Activated T-helper 17 cell treated with anti-CD3 and anti-CD28 coated beads, Interleukin-2, amount 50 U/mL, for 72 hours (primary cell): ENCODE results near the gene B3GAT3. TPM values are rescaled to one million over a fixed set of nuclear protein-coding genes. Genes with fewer than 3 reads are reported as not detected.

Experiments
- ATAC-seq: fragments of 150-1000 bp; cut with Tn5 transposase; replicated peaks from 2 replicates; pipeline ENCODE4 v1.10.0; 2021; ENCODE audit warnings: mild to moderate bottlenecking, moderate library complexity
- H3K27ac Mint-ChIP-seq: one replicate; pipeline ENCODE4 v1.8.0; 2022; ENCODE audit warnings: mixed read lengths
- H3K27me3 Mint-ChIP-seq: one replicate; pipeline ENCODE4 v1.8.0; 2022; ENCODE audit warnings: mixed read lengths
- H3K36me3 Mint-ChIP-seq: one replicate; pipeline ENCODE4 v1.8.0; 2022; ENCODE audit warnings: low read depth, mild to moderate bottlenecking, mixed read lengths
- H3K4me1 Mint-ChIP-seq: one replicate; pipeline ENCODE4 v1.8.0; 2022; ENCODE audit warnings: mixed read lengths
- H3K4me3 Mint-ChIP-seq: one replicate; pipeline ENCODE4 v1.8.0; 2022; ENCODE audit warnings: mild to moderate bottlenecking, mixed read lengths
- H3K9me3 Mint-ChIP-seq: one replicate; pipeline ENCODE4 v1.8.0; 2022; ENCODE audit warnings: mixed read lengths
- total RNA-seq, 2 donors: library from RNA; stranded (reverse); gene quantifications; one replicate each; pipeline ENCODE4 v1.2.3, GENCODE V29; 2022

Gene B3GAT3
- total RNA-seq, 2 donors from 2014 or later = 60.5 to 71.9 TPM

DNA sequence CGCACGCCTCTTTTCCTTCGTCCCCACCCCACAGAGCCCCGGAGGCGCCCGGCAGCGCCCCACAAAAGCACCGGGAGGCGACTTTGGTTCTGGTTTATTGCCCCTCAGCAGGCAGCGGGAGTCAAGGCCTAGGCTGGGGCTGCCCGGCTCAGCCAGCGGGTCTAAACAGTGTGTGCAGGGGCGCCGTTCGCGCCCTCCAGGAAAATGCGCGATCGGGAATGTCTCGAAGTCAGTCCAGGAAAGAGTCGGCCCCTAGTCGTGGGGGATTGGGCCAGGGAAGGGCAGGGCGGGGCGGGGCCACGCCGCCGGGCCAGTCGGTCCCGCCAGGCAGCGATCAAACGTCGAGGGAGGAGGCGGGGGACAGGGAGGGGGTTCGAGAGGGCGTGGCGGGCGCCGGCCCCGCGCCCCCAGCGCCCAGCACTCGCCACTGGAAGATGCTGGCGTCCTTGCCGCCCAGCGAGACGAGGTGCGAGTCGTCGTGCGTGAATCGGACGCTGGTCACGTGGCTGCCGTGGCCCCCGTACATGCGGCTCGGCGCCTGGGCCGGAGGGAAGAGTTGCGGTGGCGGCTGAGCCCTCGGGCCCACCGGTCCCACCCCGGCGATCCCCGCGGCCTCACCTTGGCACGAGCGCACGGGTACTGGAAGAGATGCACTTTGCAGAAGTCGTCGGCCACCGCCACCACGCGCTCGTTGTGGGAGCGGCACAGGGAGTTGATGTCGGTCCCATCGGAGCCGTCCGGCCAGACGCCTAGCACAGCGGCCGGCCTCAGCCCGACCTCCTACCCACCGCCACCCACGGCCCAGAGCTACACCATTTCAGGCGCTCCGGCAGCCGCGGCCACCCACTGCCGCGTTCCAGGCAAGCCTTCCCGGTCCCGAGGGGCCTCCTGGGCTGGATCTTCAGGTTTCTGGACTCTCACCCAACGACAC, 19.4 kb downstream of the B3GAT3 start:
- H3K4me3 Mint-ChIP-seq = peak overlapping the region; percentile 90
- peaks cover 33% of the 10 kb centered on the region for H3K4me1 Mint-ChIP-seq
- no peaks in the 10 kb centered on the region for H3K27me3 Mint-ChIP-seq
- peaks cover 91% of the 10 kb centered on the region for H3K36me3 Mint-ChIP-seq
- ATAC-seq = no peak
- H3K9me3 Mint-ChIP-seq = no peaks in the 10 kb centered on the region
- H3K27ac Mint-ChIP-seq = peak overlapping the region; percentile 86

DNA sequence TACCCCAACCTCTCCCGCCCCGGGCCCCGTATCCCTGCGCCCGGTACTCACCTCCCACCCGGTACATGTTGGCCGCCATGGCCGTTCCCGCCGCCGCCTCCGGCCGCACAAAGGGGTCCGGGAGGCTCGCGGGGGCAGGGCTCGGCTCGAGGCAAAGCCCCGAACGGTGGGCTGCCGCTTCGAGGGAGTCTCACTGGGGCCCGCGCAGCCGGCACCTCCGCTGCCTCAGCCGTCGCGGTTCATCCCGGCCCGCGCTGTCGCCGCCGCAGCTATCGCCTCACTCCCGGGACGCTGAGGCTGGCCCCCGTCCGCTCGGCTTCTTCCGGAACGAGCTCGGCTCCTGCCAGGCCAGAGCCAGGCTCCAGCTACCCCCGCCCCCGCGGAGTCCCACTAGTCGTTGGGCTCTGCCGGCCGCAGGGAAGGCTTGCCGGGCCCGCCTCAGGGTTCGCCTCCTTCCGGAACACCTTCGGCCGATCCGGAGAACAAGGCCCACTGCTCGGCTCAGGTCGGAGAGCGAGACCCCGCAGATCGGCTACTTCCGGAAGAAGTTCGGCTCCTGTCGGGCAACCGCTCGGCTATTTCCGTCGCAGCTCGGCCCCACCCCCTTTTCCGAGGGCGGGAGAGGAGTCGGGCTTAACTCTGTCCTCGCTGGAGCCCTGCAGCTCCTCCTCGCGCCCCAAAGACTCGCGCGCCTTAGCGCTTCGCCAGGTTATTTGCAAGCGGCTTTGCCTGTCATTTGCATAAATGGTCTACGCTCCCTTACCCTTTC, 20.2 kb downstream of the B3GAT3 start, which contains the start of gene MTA2:
Gene MTA2 (minus strand): TSS at position 494 of the 769 bp plus-strand sequence. CDS start 415 bp downstream, at position 79.
- ATAC-seq = peak; percentile 82
- Mint-ChIP-seq H3K27me3 (no peaks in the 10 kb centered on the region), H3K36me3 (peaks cover 91% of the 10 kb centered on the region), H3K9me3 (no peaks in the 10 kb centered on the region), H3K27ac (peak within 1 kb of the TSS; percentile 86), H3K4me1 (peaks cover 37% of the 10 kb centered on the region), H3K4me3 (peak within 1 kb of the TSS; percentile 90)

DNA sequence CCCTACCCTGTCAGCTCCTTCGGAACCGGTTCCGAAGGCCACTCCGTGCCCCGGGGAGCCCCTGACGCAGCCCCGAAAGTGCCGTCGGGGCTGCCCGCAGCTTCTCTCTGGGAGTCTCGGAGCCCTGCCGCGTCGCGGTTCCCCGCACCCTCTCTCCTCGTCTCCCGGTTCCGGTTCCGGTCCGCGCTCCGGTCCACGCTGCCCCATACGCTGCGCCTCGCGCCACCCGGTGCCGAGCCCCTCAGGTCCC, 20.7 kb downstream of the B3GAT3 start:
- Mint-ChIP-seq H3K9me3 (no peaks in the 10 kb centered on the region), H3K27ac (peak overlapping the region; percentile 86), H3K27me3 (no peaks in the 10 kb centered on the region), H3K4me3 (peak overlapping the region; percentile 90), H3K36me3 (peaks cover 91% of the 10 kb centered on the region), H3K4me1 (peaks cover 37% of the 10 kb centered on the region)
- ATAC-seq = no peak

DNA sequence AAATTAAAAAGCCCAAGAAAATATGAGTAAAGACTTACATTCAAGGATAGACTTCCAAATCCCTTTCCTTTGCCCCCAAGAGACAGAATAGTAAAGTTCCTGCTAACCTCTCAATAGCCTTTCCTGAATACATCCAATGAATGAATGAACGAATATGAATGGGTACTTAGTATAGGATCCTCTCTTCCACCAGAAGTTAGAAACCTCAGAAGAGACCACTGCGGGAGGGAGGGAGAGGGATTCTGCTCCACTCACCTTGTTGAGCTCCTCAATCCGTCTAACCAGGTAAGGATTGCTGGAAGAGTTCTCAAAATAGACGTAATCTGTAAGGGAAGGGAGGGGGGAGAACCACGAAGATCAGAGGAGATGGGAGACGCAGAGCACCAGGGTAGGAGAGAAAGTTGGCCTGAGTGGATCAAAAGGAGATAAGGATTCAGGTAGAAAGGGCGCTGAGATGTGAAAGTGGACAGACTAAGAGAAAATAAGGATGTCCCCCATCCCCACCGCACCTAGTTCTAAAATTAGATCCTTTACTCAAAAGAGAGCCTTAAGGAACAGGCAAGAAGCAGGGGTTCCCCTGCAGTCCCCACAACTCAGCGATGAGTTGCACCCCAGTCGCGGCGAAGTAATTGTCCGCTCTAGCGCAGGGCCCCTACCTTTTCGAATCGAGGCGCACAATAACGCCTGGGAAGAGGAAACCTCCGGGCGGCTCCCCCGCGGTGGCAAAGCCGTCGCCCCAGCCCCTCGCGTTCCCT, 21.2 kb downstream of the B3GAT3 start:
- H3K27me3 Mint-ChIP-seq = no peaks in the 10 kb centered on the region
- ATAC-seq = no peak
- H3K4me3 Mint-ChIP-seq = peak overlapping the region; percentile 90
- peak overlapping the region; percentile 86 for H3K27ac Mint-ChIP-seq
- peaks cover 37% of the 10 kb centered on the region for H3K4me1 Mint-ChIP-seq
- H3K36me3 Mint-ChIP-seq = peaks cover 91% of the 10 kb centered on the region
- H3K9me3 Mint-ChIP-seq = no peaks in the 10 kb centered on the region

DNA sequence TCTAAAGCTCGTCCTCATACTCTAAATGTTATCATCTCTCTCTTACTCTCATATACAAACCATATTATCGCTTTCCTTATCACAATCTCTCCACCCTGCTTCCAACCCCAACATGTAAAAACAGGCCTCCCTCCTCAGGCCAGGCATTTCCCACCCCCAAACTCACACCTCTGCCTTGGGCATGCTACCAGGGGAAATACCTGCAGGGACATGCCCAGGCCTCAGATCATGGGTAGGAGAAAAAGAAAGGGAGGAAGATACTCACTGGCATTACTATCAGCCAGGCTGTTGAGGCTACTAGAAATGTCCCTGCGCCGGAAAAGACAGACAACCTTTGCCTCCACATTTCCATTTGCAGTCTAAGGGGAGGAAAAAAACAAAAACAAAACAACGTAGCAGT, 21.9 kb downstream of the B3GAT3 start:
- ATAC-seq = no peak

DNA sequence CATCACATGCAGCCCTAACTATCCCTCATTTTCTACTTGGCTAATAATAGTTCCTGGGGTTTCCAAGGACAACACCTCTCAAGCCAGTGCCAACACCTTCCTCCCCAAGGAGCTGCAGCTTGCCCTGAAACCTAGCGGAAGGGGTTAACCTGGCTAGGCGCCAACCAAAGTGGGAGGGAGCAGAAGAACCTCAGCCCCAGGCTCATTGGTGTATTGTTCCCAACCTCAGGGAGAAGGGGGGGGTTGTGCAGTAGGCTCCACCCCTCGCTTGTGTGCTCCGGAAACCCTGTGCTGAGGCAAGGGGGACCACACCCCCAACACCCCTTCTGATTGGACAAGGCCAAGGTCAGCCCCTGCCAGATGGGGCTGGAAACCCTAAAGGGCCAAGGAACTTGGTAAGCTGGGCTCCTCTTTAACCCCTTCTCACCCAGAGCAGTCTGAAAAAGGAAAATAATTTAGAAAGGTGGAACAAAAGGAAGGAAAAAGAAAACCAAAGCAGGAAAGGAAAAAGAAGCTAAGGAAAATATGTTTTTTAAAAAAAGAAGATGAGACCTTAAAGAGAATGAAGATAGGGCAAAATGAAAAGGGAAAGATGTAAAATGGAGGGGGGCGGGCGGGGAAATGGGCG, 22.6 kb downstream of the B3GAT3 start:
- H3K27ac Mint-ChIP-seq = peak overlapping the region; percentile 86
- H3K9me3 Mint-ChIP-seq = no peaks in the 10 kb centered on the region
- H3K4me3 Mint-ChIP-seq = peak overlapping the region; percentile 90
- H3K27me3 Mint-ChIP-seq = no peaks in the 10 kb centered on the region
- H3K4me1 Mint-ChIP-seq = peaks cover 37% of the 10 kb centered on the region
- peak; percentile 80 for ATAC-seq
- peaks cover 91% of the 10 kb centered on the region for H3K36me3 Mint-ChIP-seq

More for the DNA sequence above, 21.9 kb downstream of the B3GAT3 start:
- H3K36me3 Mint-ChIP-seq = peaks cover 91% of the 10 kb centered on the region
- H3K4me3 Mint-ChIP-seq = peak overlapping the region; percentile 90
- peaks cover 37% of the 10 kb centered on the region for H3K4me1 Mint-ChIP-seq
- H3K9me3 Mint-ChIP-seq = no peaks in the 10 kb centered on the region
- H3K27me3 Mint-ChIP-seq = no peaks in the 10 kb centered on the region
- H3K27ac Mint-ChIP-seq = peak overlapping the region; percentile 86

DNA sequence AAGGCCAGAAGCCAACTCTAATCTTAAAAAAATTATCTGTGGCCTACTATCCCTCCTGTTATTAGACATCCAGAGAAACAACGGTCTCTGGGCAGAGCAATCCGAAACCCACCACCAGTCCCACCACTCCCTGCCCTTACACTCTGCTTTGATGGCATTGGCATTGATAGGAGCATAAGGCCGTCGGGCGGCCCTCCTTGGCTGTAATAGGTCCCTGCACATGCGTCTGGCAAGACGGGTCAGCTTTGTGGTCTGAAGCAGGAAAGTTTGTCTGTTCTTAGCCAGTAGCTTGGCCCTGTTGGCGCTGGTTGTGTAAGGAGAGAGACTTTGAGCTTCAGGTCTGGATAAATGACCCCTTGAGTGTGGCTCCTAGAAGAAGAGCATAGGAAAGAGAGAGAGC, 26.7 kb downstream of the B3GAT3 start:
- no peak for ATAC-seq
- H3K27me3 Mint-ChIP-seq = no peaks in the 10 kb centered on the region
- peaks cover 45% of the 10 kb centered on the region for H3K4me1 Mint-ChIP-seq
- no peaks in the 10 kb centered on the region for H3K9me3 Mint-ChIP-seq
- peak overlapping the region; percentile 69 for H3K27ac Mint-ChIP-seq
- no peak overlapping the region for H3K4me3 Mint-ChIP-seq
- peaks cover 89% of the 10 kb centered on the region for H3K36me3 Mint-ChIP-seq

DNA sequence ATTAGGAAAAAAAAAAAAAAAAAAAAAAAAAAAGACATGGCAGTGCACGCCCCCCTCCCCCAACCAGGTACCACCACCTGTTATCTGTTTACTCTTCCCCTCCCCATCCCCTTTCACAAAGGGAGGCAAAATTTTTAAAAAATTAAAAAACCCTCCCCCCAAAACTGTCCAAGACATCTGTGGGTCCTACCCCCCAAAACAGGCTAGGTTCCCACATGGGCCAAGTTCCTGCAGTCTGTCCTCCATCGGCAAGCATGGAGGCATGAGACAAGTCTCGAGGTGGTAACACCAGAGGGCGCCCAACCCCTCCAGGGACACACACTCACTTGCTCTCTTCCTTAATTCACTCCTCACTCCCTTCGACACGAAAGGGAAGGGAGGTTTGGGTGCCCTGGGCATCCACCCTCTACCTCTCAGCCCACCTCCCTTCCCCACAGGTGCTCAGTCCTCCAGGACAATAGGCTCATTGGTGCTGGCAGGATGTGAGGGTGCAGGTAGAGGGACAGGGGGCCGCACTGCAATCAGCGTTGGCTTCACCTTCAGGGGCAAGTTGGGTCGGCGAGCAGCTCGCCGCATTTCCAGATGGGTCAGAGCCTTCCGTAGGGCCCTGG, 28.2 kb downstream of the B3GAT3 start:
- peaks cover 29% of the 10 kb centered on the region for H3K4me1 Mint-ChIP-seq
- H3K9me3 Mint-ChIP-seq = no peaks in the 10 kb centered on the region
- peaks cover 84% of the 10 kb centered on the region for H3K36me3 Mint-ChIP-seq
- H3K27me3 Mint-ChIP-seq = no peaks in the 10 kb centered on the region
- H3K4me3 Mint-ChIP-seq = peak overlapping the region; percentile 91
- peak overlapping the region; percentile 72 for H3K27ac Mint-ChIP-seq
- peak; percentile 25 for ATAC-seq

DNA sequence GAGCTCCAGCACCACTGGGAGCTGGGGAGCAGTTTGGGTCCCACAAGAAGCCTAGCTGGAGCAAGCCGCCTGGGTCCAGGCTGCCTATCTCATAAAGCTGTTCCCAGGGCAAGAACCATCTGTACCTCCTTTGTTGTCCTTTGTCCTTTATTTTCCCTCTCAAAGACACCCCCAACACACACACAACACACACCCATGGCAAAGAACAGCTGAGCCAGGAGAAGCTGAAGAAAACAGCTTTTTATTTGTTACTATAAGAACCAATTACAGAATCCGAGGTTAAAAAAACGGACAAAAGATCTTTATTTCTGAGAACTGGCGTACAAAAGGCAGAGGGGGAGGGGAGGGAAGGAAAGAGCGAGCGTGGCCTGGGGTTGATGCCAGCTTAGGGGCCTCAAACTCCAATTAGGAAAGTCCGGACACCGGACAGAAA, 28.8 kb downstream of the B3GAT3 start:
- no peak for ATAC-seq
- Mint-ChIP-seq H3K4me1 (peaks cover 26% of the 10 kb centered on the region), H3K4me3 (peak overlapping the region; percentile 91), H3K9me3 (no peaks in the 10 kb centered on the region), H3K27me3 (no peaks in the 10 kb centered on the region), H3K36me3 (peaks cover 84% of the 10 kb centered on the region), H3K27ac (peak overlapping the region; percentile 72)

DNA sequence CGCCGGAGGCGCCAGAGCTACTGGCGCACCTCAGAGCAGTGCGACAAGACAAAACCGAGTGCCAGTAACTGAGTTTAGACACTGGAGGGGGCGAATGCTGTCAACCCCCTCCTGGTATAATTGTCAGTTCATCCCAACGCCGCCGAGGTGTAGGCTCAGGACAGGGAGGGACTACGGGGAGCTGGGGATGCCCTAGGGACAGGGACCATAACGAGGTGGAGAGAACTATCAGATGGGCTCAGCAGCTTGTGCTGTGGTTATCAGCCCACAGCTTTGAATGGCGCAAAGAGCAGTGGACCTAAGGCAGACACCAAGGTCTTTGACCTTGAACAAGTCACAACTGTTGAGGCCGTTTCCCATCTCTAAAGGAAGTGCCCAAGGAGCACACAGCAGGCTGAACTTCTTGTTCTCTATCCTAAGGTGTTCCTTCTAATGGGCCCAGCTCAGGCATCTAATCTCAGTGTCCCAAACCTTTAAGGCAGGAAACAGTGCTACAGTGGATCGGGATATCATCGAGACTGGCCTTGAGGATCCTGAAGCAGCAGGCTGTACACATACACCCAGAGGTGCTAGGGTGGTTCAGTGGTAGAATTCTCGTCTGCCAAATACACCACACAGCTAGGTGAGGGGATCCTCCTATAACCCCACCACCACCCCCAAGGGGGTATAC, 29.5 kb downstream of the B3GAT3 start:
- H3K36me3 Mint-ChIP-seq = peaks cover 84% of the 10 kb centered on the region
- H3K27me3 Mint-ChIP-seq = no peaks in the 10 kb centered on the region
- H3K4me1 Mint-ChIP-seq = peaks cover 20% of the 10 kb centered on the region
- peak overlapping the region; percentile 91 for H3K27ac Mint-ChIP-seq
- H3K9me3 Mint-ChIP-seq = no peaks in the 10 kb centered on the region
- peak overlapping the region; percentile 91 for H3K4me3 Mint-ChIP-seq
- ATAC-seq = no peak

DNA sequence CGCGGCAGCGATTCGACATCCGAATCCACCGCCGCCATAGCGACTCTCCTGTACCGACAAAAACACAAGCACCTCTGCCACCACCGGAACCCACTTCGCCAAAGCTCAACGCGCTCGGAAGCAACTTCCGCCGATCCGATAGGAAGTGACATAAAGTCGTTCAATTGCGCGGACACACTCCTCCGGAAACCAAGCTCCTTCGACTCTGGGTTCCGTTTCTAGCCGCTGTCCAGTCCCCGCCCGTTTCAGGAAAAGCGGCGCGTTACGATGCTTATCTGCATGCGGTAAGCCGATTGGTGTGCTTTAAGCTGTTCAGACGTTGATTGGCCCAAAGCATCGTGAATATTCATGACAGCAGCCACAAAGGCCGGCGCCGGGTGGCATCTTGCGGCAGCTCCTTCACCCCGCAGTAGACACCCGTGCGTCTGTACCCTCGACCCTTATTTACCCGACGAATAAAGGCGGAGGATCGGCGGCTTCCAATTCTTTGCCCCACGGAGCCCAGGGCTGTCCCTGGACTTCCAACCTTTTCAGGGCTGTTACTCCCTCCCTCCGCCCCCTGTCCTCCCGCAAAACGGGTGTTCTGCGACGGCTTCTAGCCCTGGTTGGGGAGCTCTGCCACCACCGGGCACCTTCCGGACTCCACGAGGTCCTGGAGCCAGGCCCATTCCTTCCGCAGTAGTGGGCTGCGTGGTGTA, 30.2 kb downstream of the B3GAT3 start, which contains the start of gene TUT1:
Gene TUT1 (minus strand): TSS at position 76 of the 698 bp plus-strand sequence. CDS start 38 bp downstream, at position 38.
- peak within 1 kb of the TSS; percentile 91 for H3K27ac Mint-ChIP-seq
- peak within 1 kb of the TSS; percentile 91 for H3K4me3 Mint-ChIP-seq
- peak; percentile 95 for ATAC-seq
- H3K27me3 Mint-ChIP-seq = no peaks in the 10 kb centered on the region
- H3K36me3 Mint-ChIP-seq = peaks cover 84% of the 10 kb centered on the region
- no peaks in the 10 kb centered on the region for H3K9me3 Mint-ChIP-seq
- peaks cover 17% of the 10 kb centered on the region for H3K4me1 Mint-ChIP-seq

DNA sequence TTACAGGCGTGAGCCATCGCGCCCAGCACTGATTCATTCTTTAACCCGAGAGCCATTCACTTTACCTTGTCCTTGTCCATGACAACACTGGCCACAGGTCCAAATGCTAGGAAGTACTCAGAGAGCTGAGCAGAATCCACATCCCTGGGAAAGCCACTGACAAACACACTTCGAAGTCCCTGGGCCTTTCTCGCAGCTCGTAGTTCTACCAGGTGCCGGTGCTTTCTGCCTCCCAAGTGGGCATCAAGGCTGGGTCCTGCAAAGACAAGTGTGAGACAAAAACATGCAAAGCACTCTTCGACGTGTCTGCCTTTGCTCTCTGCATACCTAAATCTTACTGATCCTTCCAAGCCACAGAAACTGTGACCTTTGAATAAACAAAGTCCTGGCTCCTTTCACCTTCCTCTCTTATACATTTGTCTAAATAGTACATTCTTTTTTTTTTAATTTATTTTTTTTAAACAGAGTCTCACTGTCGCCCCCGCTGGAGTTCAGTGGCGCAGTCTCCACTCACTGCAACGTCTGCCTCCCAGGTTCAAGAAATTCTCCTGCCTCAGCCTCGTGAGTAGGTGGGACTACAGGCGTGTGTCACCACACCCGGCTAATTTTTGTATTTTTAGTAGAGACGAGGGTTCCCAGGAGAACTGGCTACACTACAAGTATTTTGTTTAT, 32.7 kb downstream of the B3GAT3 start:
- Mint-ChIP-seq H3K36me3 (peaks cover 80% of the 10 kb centered on the region), H3K4me3 (peak overlapping the region; percentile 91), H3K27me3 (no peaks in the 10 kb centered on the region), H3K27ac (no peak overlapping the region), H3K9me3 (no peaks in the 10 kb centered on the region), H3K4me1 (peaks cover 17% of the 10 kb centered on the region)
- no peak for ATAC-seq
